Liver (tissue), 9 donors: Measurements from ENCODE around the gene ZKSCAN4. TPM values are rescaled to one million over a fixed set of nuclear protein-coding genes. Genes with fewer than 3 reads are reported as not detected.

Experiments used
- DNase-seq: peaks from one replicate; pipeline ENCODE4 v3.0.0-alpha.2; 2017; ENCODE audit warnings: low spot score
- H3K27ac ChIP-seq, 2 donors: one replicate each; pipeline ENCODE4 v1.7.0; 2013; ENCODE audit warnings: inconsistent platforms in 2 of 2, low read length in 2 of 2, control low read depth in 1 of 2, low read depth in 1 of 2, mild to moderate bottlenecking in 1 of 2
- H3K27me3 ChIP-seq, 4 donors: one replicate each; pipeline versions ENCODE4 v1.6.1 to v1.7.0; 2013; ENCODE audit warnings: low read length in 3 of 4, inconsistent platforms in 1 of 4, mild to moderate bottlenecking in 1 of 4, moderate library complexity in 1 of 4; ENCODE audit not compliant: control insufficient read depth in 4 of 4, insufficient read depth in 4 of 4
- H3K36me3 ChIP-seq, 4 donors: one replicate each; pipeline versions ENCODE4 v1.6.1 to v1.7.0; 2013; ENCODE audit warnings: low read length in 3 of 4, mild to moderate bottlenecking in 3 of 4, low read depth in 1 of 4, moderate library complexity in 1 of 4; ENCODE audit not compliant: control insufficient read depth in 4 of 4, insufficient read depth in 3 of 4
- H3K4me1 ChIP-seq, 4 donors: one replicate each; pipeline versions ENCODE4 v1.6.1 to v1.7.0; 2013; ENCODE audit warnings: low read length in 3 of 4, mild to moderate bottlenecking in 3 of 4, moderate library complexity in 1 of 4; ENCODE audit not compliant: control insufficient read depth in 4 of 4, insufficient read depth in 4 of 4
- H3K4me3 ChIP-seq, 3 donors: one replicate each; pipeline versions ENCODE4 v1.6.1 to v1.7.0; 2013; ENCODE audit warnings: low read length in 3 of 3, control low read depth in 1 of 3, low read depth in 1 of 3, mild to moderate bottlenecking in 1 of 3
- H3K9ac ChIP-seq, 2 donors: one replicate each; pipeline ENCODE4 v1.7.0; 2013; ENCODE audit warnings: low read length in 2 of 2, mild to moderate bottlenecking in 2 of 2, moderate library complexity in 2 of 2, control low read depth in 1 of 2, low read depth in 1 of 2
- H3K9me3 ChIP-seq, 4 donors: one replicate each; pipeline versions ENCODE4 v1.6.1 to v1.7.0; 2013; ENCODE audit warnings: low read length in 3 of 4; ENCODE audit not compliant: control insufficient read depth in 4 of 4
- CTCF ChIP-seq: fragments of 150-350 bp; IDR thresholded peaks from 2 replicates; pipeline ENCODE4 v1.5.1; 2017; ENCODE audit warnings: improper control_type of control experiment, low read depth, low read length; ENCODE audit not compliant: missing input control
- EGR1 ChIP-seq, 2 donors: IDR thresholded peaks; 2 replicates each; pipeline ENCODE4 v1.6.1; 2016 to 2018; ENCODE audit warnings: antibody characterized with exemption in 2 of 2, low read depth in 2 of 2
- FOXA1 ChIP-seq: IDR thresholded peaks from 2 replicates; pipeline ENCODE4 v1.6.1; 2016; ENCODE audit warnings: antibody characterized with exemption
- FOXA2 ChIP-seq: IDR thresholded peaks from 2 replicates; pipeline ENCODE4 v1.6.1; 2016; ENCODE audit warnings: antibody characterized with exemption
- GABPA ChIP-seq, 2 donors: IDR thresholded peaks in 1 of 2; conservative IDR thresholded peaks in 1 of 2; 2 replicates each; pipeline ENCODE4 v1.6.1; 2016; ENCODE audit warnings: antibody characterized with exemption in 2 of 2, mild to moderate bottlenecking in 1 of 2, moderate library complexity in 1 of 2
- HNF4A ChIP-seq, 2 donors: conservative IDR thresholded peaks; 2 replicates each; pipeline ENCODE4 v1.6.1; 2016; ENCODE audit warnings: antibody characterized with exemption in 2 of 2, mild to moderate bottlenecking in 2 of 2
- HNF4G ChIP-seq: IDR thresholded peaks from 2 replicates; pipeline ENCODE4 v1.6.1; 2016; ENCODE audit warnings: antibody characterized with exemption
- JUND ChIP-seq, 2 donors: IDR thresholded peaks; 2 replicates each; pipeline ENCODE4 v1.6.1; 2016; ENCODE audit warnings: antibody characterized with exemption in 2 of 2
- NR2F2 ChIP-seq: IDR thresholded peaks from 2 replicates; pipeline ENCODE4 v1.6.1; 2016; ENCODE audit warnings: antibody characterized with exemption
- REST ChIP-seq: IDR thresholded peaks from 2 replicates; pipeline ENCODE4 v1.6.1; 2016; ENCODE audit warnings: antibody characterized with exemption, mild to moderate bottlenecking
- RXRA ChIP-seq, 2 donors: IDR thresholded peaks; 2 replicates each; pipeline ENCODE4 v1.6.1; 2017 to 2018; ENCODE audit warnings: antibody characterized with exemption in 2 of 2, mild to moderate bottlenecking in 1 of 2
- SP1 ChIP-seq: IDR thresholded peaks from 2 replicates; pipeline ENCODE4 v1.6.1; 2018; ENCODE audit warnings: antibody characterized with exemption, mild to moderate bottlenecking
- TAF1 ChIP-seq: conservative IDR thresholded peaks from 2 replicates; pipeline ENCODE4 v1.6.1; 2016; ENCODE audit warnings: antibody characterized with exemption, mild to moderate bottlenecking
- WGBS: extraction: QIAGEN DNeasy Blood & Tissue Kit; methylation state at CpG from one replicate; pipeline ENCODE4 v1.1.7; 2013; 5-methylcytosine and 5-hydroxymethylcytosine counted together
- polyA plus RNA-seq, 2 donors: library from polyadenylated mRNA; stranded (reverse) in 1 of 2; unstranded in 1 of 2; fragments of 200-250 nt in 1 of 2; fragments of >200 nt in 1 of 2; fragmentation: Nextera tagmentation in 1 of 2; extraction: Ambion mirVana in 1 of 2; gene quantifications; one replicate each; pipeline versions ENCODE4 v1.2.1 to v1.2.3, GENCODE V29; 2013 to 2015
- total RNA-seq, 2 donors: library from RNA; depleted of rRNA; stranded (reverse); fragments of >200 nt; gene quantifications; one replicate each; pipeline ENCODE4 v1.2.3, GENCODE V29; 2014
- TF ChIP-seq, protein P1 (sequence below): IDR thresholded peaks from 2 replicates; pipeline ENCODE4 v1.6.1; 2016; ENCODE audit warnings: antibody characterized with exemption
- TF ChIP-seq, protein P2 (sequence below): IDR thresholded peaks from 2 replicates; pipeline ENCODE4 v1.6.1; 2016; ENCODE audit warnings: antibody characterized with exemption
- TF ChIP-seq, protein P3 (sequence below): IDR thresholded peaks from 2 replicates; pipeline ENCODE4 v1.6.1; 2016; ENCODE audit warnings: antibody characterized with exemption
- donor health status: healthy.
- donor health status: healthy.
- donor health status: healthy.
- donor health status: healthy.
- donor health status: healthy.

ZKSCAN4 gene
- total and polyA plus RNA-seq, 4 donors: 1.4 to 4.7 (median 2.6) TPM

DNA sequence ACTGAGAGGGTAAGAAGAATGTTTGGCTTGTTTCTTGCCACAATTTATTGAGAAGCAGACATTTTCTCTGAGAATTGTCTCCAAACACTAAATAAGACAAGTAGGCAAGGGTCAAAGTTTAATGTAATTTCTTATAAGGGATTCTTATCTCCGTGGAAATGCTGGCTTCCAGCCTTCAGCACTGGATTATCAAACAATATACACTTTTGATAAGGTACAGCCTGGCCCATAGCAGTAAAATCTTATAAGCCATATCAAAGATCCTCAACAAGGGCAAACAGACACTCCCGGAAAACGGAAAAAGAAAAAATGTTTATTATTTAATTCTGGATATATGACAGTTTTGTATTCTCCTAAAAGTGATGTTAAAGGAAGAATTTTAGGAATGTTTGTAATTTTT lies 45.5 kb downstream of the ZKSCAN4 start (continued):
- TF ChIP-seq REST: no peak
- no peak for TF ChIP-seq FOXA1
- TF ChIP-seq SP1: no peak

- H3K4me3 ChIP-seq: no peak overlapping the region
- TF ChIP-seq EGR1 (IDR thresholded peaks at IDR 0.05; ENCODE audit: low read depth in 2 of 2) (no peak), HNF4A (conservative IDR thresholded peaks at IDR 0.05) (no peak), NR2F2 (no peak), TAF1 (no peak), REST (no peak), GABPA (IDR thresholded peaks at IDR 0.05 in 1 of 2, conservative IDR thresholded peaks at IDR 0.05 in 1 of 2) (no peak), FOXA2 (no peak), HNF4G (no peak), JUND (IDR thresholded peaks at IDR 0.05) (no peak), SP1 (no peak), CTCF (no peak), RXRA (IDR thresholded peaks at IDR 0.05) (no peak)
- TF ChIP-seq, protein P1, sequence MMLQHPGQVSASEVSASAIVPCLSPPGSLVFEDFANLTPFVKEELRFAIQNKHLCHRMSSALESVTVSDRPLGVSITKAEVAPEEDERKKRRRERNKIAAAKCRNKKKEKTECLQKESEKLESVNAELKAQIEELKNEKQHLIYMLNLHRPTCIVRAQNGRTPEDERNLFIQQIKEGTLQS: no peak
- TF ChIP-seq, protein P2, sequence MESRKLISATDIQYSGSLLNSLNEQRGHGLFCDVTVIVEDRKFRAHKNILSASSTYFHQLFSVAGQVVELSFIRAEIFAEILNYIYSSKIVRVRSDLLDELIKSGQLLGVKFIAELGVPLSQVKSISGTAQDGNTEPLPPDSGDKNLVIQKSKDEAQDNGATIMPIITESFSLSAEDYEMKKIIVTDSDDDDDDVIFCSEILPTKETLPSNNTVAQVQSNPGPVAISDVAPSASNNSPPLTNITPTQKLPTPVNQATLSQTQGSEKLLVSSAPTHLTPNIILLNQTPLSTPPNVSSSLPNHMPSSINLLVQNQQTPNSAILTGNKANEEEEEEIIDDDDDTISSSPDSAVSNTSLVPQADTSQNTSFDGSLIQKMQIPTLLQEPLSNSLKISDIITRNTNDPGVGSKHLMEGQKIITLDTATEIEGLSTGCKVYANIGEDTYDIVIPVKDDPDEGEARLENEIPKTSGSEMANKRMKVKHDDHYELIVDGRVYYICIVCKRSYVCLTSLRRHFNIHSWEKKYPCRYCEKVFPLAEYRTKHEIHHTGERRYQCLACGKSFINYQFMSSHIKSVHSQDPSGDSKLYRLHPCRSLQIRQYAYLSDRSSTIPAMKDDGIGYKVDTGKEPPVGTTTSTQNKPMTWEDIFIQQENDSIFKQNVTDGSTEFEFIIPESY: no peak
- TF ChIP-seq, protein P3, sequence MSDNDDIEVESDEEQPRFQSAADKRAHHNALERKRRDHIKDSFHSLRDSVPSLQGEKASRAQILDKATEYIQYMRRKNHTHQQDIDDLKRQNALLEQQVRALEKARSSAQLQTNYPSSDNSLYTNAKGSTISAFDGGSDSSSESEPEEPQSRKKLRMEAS: no peak
- no peak for DNase-seq
- peaks cover 3 to 36% (median 6%) of the 10 kb centered on the region in 4 donors for H3K9me3 ChIP-seq
- peaks cover 0 to 4% (median 2%) of the 10 kb centered on the region in 4 donors for H3K4me1 ChIP-seq
- H3K27me3 ChIP-seq: peaks cover 3 to 42% (median 21%) of the 10 kb centered on the region in 4 donors
- no peaks in the 10 kb centered on the region for H3K36me3 ChIP-seq
- H3K9ac ChIP-seq: no peak overlapping the region
- WGBS: 30% methylated on average over 1 of the region's 1 CpG
- H3K27ac ChIP-seq: no peak overlapping the region
Measured at GRCh38 chr6:28205879-28206278, 46.2 kb downstream of the ZKSCAN4 start.
